Cardiac fibroblast (primary cell): ENCODE measurements around the gene UBN1.

Source experiments
- DNase-seq, 2 donors: peaks; one replicate each; pipeline versions ENCODE4 v3.0.0 to v3.0.0-alpha.2; 2010; ENCODE audit warnings: low read depth in 2 of 2
- H3K4me3 ChIP-seq, 2 donors: replicated peaks in 1 of 2; 1 replicate in 1 of 2; 2 replicates in 1 of 2; pipeline ENCODE4 v1.5.1; 2011; ENCODE audit warnings: low read depth in 2 of 2, low read length in 2 of 2, mild to moderate bottlenecking in 2 of 2, moderate library complexity in 1 of 2
- TF ChIP-seq, protein P1 (sequence below): IDR thresholded peaks from one replicate; pipeline ENCODE4 v1.5.1; 2011; ENCODE audit warnings: low read depth, mild to moderate bottlenecking, low read length, inconsistent platforms

The UBN1 gene

DNA sequence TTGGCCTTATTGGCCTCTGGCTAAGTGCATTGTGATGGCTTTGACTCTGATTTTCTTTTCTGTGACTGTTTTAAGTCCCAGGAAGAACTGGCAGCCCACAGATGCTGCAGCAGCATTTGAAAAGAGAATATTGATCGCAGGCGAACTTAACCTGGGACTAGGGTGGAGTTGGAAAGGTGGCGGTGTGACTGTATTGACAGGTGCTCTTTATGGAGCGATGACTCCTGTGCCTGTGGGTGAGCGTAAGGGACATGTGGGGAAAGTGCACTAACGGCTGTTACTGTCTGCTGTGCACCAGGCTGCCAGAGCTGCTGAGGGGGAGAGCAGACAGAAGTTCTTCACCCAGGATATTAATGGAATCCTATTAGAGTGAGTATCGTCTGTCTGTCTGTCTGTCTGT lies 21.3 kb downstream of the UBN1 start:
- no peak overlapping the region for H3K4me3 ChIP-seq
- no peak for DNase-seq
- TF ChIP-seq, protein P1, sequence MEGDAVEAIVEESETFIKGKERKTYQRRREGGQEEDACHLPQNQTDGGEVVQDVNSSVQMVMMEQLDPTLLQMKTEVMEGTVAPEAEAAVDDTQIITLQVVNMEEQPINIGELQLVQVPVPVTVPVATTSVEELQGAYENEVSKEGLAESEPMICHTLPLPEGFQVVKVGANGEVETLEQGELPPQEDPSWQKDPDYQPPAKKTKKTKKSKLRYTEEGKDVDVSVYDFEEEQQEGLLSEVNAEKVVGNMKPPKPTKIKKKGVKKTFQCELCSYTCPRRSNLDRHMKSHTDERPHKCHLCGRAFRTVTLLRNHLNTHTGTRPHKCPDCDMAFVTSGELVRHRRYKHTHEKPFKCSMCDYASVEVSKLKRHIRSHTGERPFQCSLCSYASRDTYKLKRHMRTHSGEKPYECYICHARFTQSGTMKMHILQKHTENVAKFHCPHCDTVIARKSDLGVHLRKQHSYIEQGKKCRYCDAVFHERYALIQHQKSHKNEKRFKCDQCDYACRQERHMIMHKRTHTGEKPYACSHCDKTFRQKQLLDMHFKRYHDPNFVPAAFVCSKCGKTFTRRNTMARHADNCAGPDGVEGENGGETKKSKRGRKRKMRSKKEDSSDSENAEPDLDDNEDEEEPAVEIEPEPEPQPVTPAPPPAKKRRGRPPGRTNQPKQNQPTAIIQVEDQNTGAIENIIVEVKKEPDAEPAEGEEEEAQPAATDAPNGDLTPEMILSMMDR: no peak

GRCh38 chr16:4869147-4869805 lies 22.0 kb downstream of the UBN1 start:
- TF ChIP-seq, protein P1: no peak
- H3K4me3 ChIP-seq: no peak overlapping the region
- DNase-seq: no peak

- DNase-seq: no peak
- H3K4me3 ChIP-seq: no peak overlapping the region
- TF ChIP-seq, protein P1: no peak
These were observed 22.9 kb downstream of the UBN1 start for GRCh38 chr16:4870138-4870671.

GRCh38 chr16:4871071-4871470 lies 23.8 kb downstream of the UBN1 start:
- DNase-seq: no peak
- no peak overlapping the region for H3K4me3 ChIP-seq
- TF ChIP-seq, protein P1: no peak

DNA sequence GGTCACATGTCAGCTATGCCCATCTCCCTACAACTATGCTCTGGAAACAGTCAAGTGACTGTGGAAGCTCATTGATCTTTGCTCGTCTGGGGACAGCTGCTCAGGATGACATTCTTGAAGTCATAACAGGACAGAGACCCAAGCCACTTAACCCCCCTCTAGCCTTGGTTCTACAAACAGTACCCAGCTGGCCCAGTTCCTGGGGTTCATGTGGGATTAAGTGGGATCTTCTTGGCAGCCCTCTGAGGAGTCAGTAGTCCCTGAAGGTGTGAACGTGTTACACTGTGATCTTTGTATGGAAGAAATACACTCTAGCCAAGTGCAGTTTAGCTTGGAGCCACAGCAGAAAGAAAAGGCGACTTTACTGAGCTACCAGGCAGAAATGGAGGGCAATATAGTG lies 25.8 kb downstream of the UBN1 start:
- no peak for DNase-seq
- TF ChIP-seq, protein P1: no peak

DNA sequence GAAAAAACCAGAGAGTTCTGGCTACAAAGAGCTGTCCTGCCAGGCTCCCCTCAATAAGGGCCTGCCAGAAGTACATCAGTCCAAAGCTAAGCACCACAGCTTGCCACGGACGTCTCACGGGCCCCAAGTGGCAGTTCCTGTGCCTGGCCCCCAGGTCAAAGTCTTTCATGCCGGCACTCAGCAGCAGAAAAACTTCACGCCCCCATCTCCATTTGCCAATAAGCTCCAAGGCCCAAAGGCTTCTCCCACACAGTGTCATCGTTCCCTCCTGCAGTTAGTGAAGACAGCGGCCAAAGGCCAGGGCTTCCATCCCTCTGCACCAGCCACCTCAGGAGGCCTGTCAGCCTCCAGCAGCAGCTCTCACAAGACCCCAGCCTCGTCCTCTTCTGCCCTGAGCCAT lies 27.4 kb downstream of the UBN1 start:
- TF ChIP-seq, protein P1: no peak
- no peak overlapping the region for H3K4me3 ChIP-seq
- DNase-seq: no peak

More for the DNA sequence above, 25.8 kb downstream of the UBN1 start:
- no peak overlapping the region for H3K4me3 ChIP-seq
